ENCODE results near the gene PSTPIP1. TPM values are rescaled to one million over a fixed set of nuclear protein-coding genes. Genes with fewer than 3 reads are reported as not detected.

PSTPIP1 gene
- polyA plus RNA-seq, 1 donor from 2014 or later = not detected

GRCh38 chr15:76994001-76994400 is 925 bp upstream of the PSTPIP1 start:
- H3K27me3 ChIP-seq (ENCODE audit: insufficient read depth, low read depth, low read length) = no peaks in the 10 kb centered on the region
- no peak overlapping the region for H3K27ac ChIP-seq (ENCODE audit: low read length)
- no peak for TF ChIP-seq EP300 (conservative IDR thresholded peaks at IDR 0.05; ENCODE audit: poor library complexity, severe bottlenecking)
- TF ChIP-seq SMC3 (conservative IDR thresholded peaks at IDR 0.05; ENCODE audit: poor library complexity) = no peak
- no peak for TF ChIP-seq RAD21 (conservative IDR thresholded peaks at IDR 0.05)
- TF ChIP-seq CTCF (IDR thresholded peaks at IDR 0.05; ENCODE audit: poor library complexity, severe bottlenecking) = no peak
- no peak for TF ChIP-seq POLR2AphosphoS5 (IDR thresholded peaks at IDR 0.05)
- no peak for TF ChIP-seq TAF1 (IDR thresholded peaks at IDR 0.05; ENCODE audit: low read depth)
- no peak for TF ChIP-seq EZH2 (IDR thresholded peaks at IDR 0.05; ENCODE audit: borderline replicate concordance, insufficient read depth, low read length, poor library complexity, severe bottlenecking)
- H3K9ac ChIP-seq (ENCODE audit: low read length) = no peak overlapping the region
- H3K4me3 ChIP-seq (ENCODE audit: low read length) = no peak overlapping the region
- H3K36me3 ChIP-seq (ENCODE audit: insufficient read depth, low read length) = no peaks in the 10 kb centered on the region
- H3K79me2 ChIP-seq (replicated peaks; ENCODE audit: insufficient read depth, low read length) = no peaks in the 10 kb centered on the region
- no peak overlapping the region for H2AFZ ChIP-seq (ENCODE audit: low read depth, low read length)
- no peaks in the 10 kb centered on the region for H3K9me2 ChIP-seq (ENCODE audit: insufficient read depth, low read length)
- no peak overlapping the region for H3K4me2 ChIP-seq (ENCODE audit: low read length)
- no peaks in the 10 kb centered on the region for H3K9me3 ChIP-seq (ENCODE audit: low read length)
- H4K20me1 ChIP-seq (ENCODE audit: insufficient read depth) = no peaks in the 10 kb centered on the region
- no peaks in the 10 kb centered on the region for H3F3A ChIP-seq (ENCODE audit: insufficient read depth, low read length, poor library complexity, severe bottlenecking)

GRCh38 chr15:76994496-76994895 is 430 bp upstream of the PSTPIP1 start:
- Histone ChIP-seq H3K9me3 (ENCODE audit: low read length) (no peaks in the 10 kb centered on the region), H3K9me2 (ENCODE audit: insufficient read depth, low read length) (no peaks in the 10 kb centered on the region), H3K4me2 (ENCODE audit: low read length) (no peak overlapping the region), H3K36me3 (ENCODE audit: insufficient read depth, low read length) (no peaks in the 10 kb centered on the region), H3K27ac (ENCODE audit: low read length) (no peak overlapping the region), H3K9ac (ENCODE audit: low read length) (no peak overlapping the region), H4K20me1 (ENCODE audit: insufficient read depth) (no peaks in the 10 kb centered on the region), H3F3A (ENCODE audit: insufficient read depth, low read length, poor library complexity, severe bottlenecking) (no peaks in the 10 kb centered on the region), H3K4me3 (ENCODE audit: low read length) (no peak overlapping the region), H3K79me2 (replicated peaks; ENCODE audit: insufficient read depth, low read length) (no peaks in the 10 kb centered on the region), H2AFZ (ENCODE audit: low read depth, low read length) (no peak overlapping the region), H3K27me3 (ENCODE audit: insufficient read depth, low read depth, low read length) (no peaks in the 10 kb centered on the region)
- TF ChIP-seq POLR2AphosphoS5 (IDR thresholded peaks at IDR 0.05) (no peak), EZH2 (IDR thresholded peaks at IDR 0.05; ENCODE audit: borderline replicate concordance, insufficient read depth, low read length, poor library complexity, severe bottlenecking) (no peak), TAF1 (IDR thresholded peaks at IDR 0.05; ENCODE audit: low read depth) (no peak), SMC3 (conservative IDR thresholded peaks at IDR 0.05; ENCODE audit: poor library complexity) (no peak), MXI1 (conservative IDR thresholded peaks at IDR 0.05; ENCODE audit: poor library complexity, severe bottlenecking) (no peak), EP300 (conservative IDR thresholded peaks at IDR 0.05; ENCODE audit: poor library complexity, severe bottlenecking) (no peak), CTCF (IDR thresholded peaks at IDR 0.05; ENCODE audit: poor library complexity, severe bottlenecking) (no peak), RAD21 (conservative IDR thresholded peaks at IDR 0.05) (no peak), REST (IDR thresholded peaks at IDR 0.05; ENCODE audit: borderline replicate concordance) (no peak)

Data from neural cell (in vitro differentiated cells).